ENCODE data around the gene MCC.

MCC gene

GRCh38 chr5:113337515-113338415, 150.5 kb downstream of the MCC start:
- Mint-ChIP-seq H3K4me3 (no peak overlapping the region), H3K27me3 (peaks cover 18% of the 10 kb centered on the region), H3K4me1 (peaks cover 16% of the 10 kb centered on the region), H3K9me3 (no peaks in the 10 kb centered on the region), H3K27ac (no peak overlapping the region)
- DNase-seq: no peak
- ATAC-seq: no peak

GRCh38 chr5:113336975-113337374, 151.3 kb downstream of the MCC start:
- peak; percentile 9 to 15 for DNase-seq
- H3K4me3 Mint-ChIP-seq: no peak overlapping the region
- H3K27ac Mint-ChIP-seq: no peak overlapping the region
- peaks cover 16% of the 10 kb centered on the region for H3K4me1 Mint-ChIP-seq
- peaks cover 18% of the 10 kb centered on the region for H3K27me3 Mint-ChIP-seq
- no peaks in the 10 kb centered on the region for H3K9me3 Mint-ChIP-seq
- ATAC-seq: peak; percentile 79

GRCh38 chr5:113333411-113333810, 154.8 kb downstream of the MCC start:
- H3K27ac Mint-ChIP-seq: no peak overlapping the region
- H3K4me3 Mint-ChIP-seq: no peak overlapping the region
- no peaks in the 10 kb centered on the region for H3K9me3 Mint-ChIP-seq
- H3K27me3 Mint-ChIP-seq: peaks cover 18% of the 10 kb centered on the region
- ATAC-seq (no peak), DNase-seq (no peak)
- H3K4me1 Mint-ChIP-seq: peaks cover 26% of the 10 kb centered on the region

GRCh38 chr5:113331209-113331551, 157.1 kb downstream of the MCC start:
- Mint-ChIP-seq H3K4me1 (peaks cover 17% of the 10 kb centered on the region), H3K27ac (no peak overlapping the region), H3K27me3 (peaks cover 8% of the 10 kb centered on the region), H3K9me3 (no peaks in the 10 kb centered on the region), H3K4me3 (no peak overlapping the region)
- no peak for DNase-seq
- no peak for ATAC-seq

GRCh38 chr5:113330533-113331208, 157.6 kb downstream of the MCC start:
- DNase-seq (peak in 1 of 2 donors; percentile 15), ATAC-seq (peak; percentile 92)
- no peak overlapping the region for H3K4me3 Mint-ChIP-seq
- no peaks in the 10 kb centered on the region for H3K9me3 Mint-ChIP-seq
- H3K27me3 Mint-ChIP-seq: peaks cover 2% of the 10 kb centered on the region
- H3K4me1 Mint-ChIP-seq: peaks cover 17% of the 10 kb centered on the region
- H3K27ac Mint-ChIP-seq: peak overlapping the region in 1 of 2 donors; percentile 69

GRCh38 chr5:113329981-113330380, 158.3 kb downstream of the MCC start:
- ATAC-seq: no peak

GRCh38 chr5:113325054-113325453, 163.2 kb downstream of the MCC start:
- Mint-ChIP-seq H3K27ac (no peak overlapping the region), H3K4me1 (peaks cover 1% of the 10 kb centered on the region), H3K27me3 (no peaks in the 10 kb centered on the region), H3K4me3 (no peak overlapping the region), H3K9me3 (no peaks in the 10 kb centered on the region)
- ATAC-seq: no peak
- no peak for DNase-seq

More at GRCh38 chr5:113329981-113330380, 158.3 kb downstream of the MCC start:
- Mint-ChIP-seq H3K4me1 (peaks cover 15% of the 10 kb centered on the region), H3K4me3 (no peak overlapping the region), H3K9me3 (no peaks in the 10 kb centered on the region), H3K27me3 (no peaks in the 10 kb centered on the region), H3K27ac (no peak overlapping the region)
- no peak for DNase-seq

- Mint-ChIP-seq H3K4me1 (no peaks in the 10 kb centered on the region), H3K27me3 (no peaks in the 10 kb centered on the region), H3K4me3 (no peak overlapping the region), H3K27ac (no peak overlapping the region), H3K9me3 (no peaks in the 10 kb centered on the region)
- ATAC-seq (no peak), DNase-seq (no peak)
Measured at GRCh38 chr5:113321276-113321675, 167.0 kb downstream of the MCC start.

- no peak overlapping the region for H3K4me3 Mint-ChIP-seq
- no peaks in the 10 kb centered on the region for H3K9me3 Mint-ChIP-seq
- H3K27ac Mint-ChIP-seq: no peak overlapping the region
- H3K4me1 Mint-ChIP-seq: no peaks in the 10 kb centered on the region
- ATAC-seq: no peak
- DNase-seq: no peak
- no peaks in the 10 kb centered on the region for H3K27me3 Mint-ChIP-seq
Measured at GRCh38 chr5:113320273-113320780, 167.9 kb downstream of the MCC start.

- no peaks in the 10 kb centered on the region for H3K27me3 Mint-ChIP-seq
- no peaks in the 10 kb centered on the region for H3K9me3 Mint-ChIP-seq
- DNase-seq (no peak), ATAC-seq (no peak)
- H3K4me3 Mint-ChIP-seq: no peak overlapping the region
- H3K27ac Mint-ChIP-seq: no peak overlapping the region
- H3K4me1 Mint-ChIP-seq: no peaks in the 10 kb centered on the region
Measured at GRCh38 chr5:113319256-113320053, 168.8 kb downstream of the MCC start.

- Mint-ChIP-seq H3K4me3 (no peak overlapping the region), H3K9me3 (no peaks in the 10 kb centered on the region), H3K27ac (no peak overlapping the region), H3K27me3 (no peaks in the 10 kb centered on the region), H3K4me1 (no peaks in the 10 kb centered on the region)
- ATAC-seq (no peak), DNase-seq (no peak)
Measured at GRCh38 chr5:113317636-113318035, 170.6 kb downstream of the MCC start.

- Mint-ChIP-seq H3K9me3 (no peaks in the 10 kb centered on the region), H3K4me3 (no peak overlapping the region), H3K4me1 (no peaks in the 10 kb centered on the region), H3K27ac (no peak overlapping the region), H3K27me3 (no peaks in the 10 kb centered on the region)
- ATAC-seq: no peak
- DNase-seq: no peak
Measured at GRCh38 chr5:113311301-113311700, 177.0 kb downstream of the MCC start.

GRCh38 chr5:113302120-113302519, 186.1 kb downstream of the MCC start:
- H3K4me1 Mint-ChIP-seq: no peaks in the 10 kb centered on the region
- no peak overlapping the region for H3K27ac Mint-ChIP-seq
- ATAC-seq: no peak
- H3K4me3 Mint-ChIP-seq: no peak overlapping the region
- DNase-seq: no peak
- H3K27me3 Mint-ChIP-seq: peaks cover 25% of the 10 kb centered on the region
- H3K9me3 Mint-ChIP-seq: no peaks in the 10 kb centered on the region

- no peak overlapping the region for H3K4me3 Mint-ChIP-seq
- H3K4me1 Mint-ChIP-seq: peaks cover 9% of the 10 kb centered on the region
- H3K27ac Mint-ChIP-seq: no peak overlapping the region
- no peaks in the 10 kb centered on the region for H3K9me3 Mint-ChIP-seq
- peaks cover 42% of the 10 kb centered on the region for H3K27me3 Mint-ChIP-seq
- ATAC-seq: no peak
- DNase-seq: no peak
Measured at GRCh38 chr5:113299591-113299990, 188.7 kb downstream of the MCC start.

- Mint-ChIP-seq H3K4me1 (peaks cover 21% of the 10 kb centered on the region), H3K4me3 (no peak overlapping the region), H3K9me3 (no peaks in the 10 kb centered on the region), H3K27ac (no peak overlapping the region), H3K27me3 (peaks cover 45% of the 10 kb centered on the region)
- ATAC-seq (no peak), DNase-seq (no peak)
Measured at GRCh38 chr5:113296676-113297075, 191.6 kb downstream of the MCC start.
